GM12892 (cell line): ENCODE data around the gene TMEM126B.

Source experiments
- POLR2A ChIP-seq: IDR thresholded peaks from 2 replicates; pipeline ENCODE4 v1.6.1; 2011; ENCODE audit warnings: low read depth, low read length, control low read depth
- POLR2AphosphoS5 ChIP-seq: IDR thresholded peaks from 2 replicates; pipeline ENCODE4 v1.6.1; 2011; ENCODE audit warnings: low read depth, low read length, control low read depth

DNA sequence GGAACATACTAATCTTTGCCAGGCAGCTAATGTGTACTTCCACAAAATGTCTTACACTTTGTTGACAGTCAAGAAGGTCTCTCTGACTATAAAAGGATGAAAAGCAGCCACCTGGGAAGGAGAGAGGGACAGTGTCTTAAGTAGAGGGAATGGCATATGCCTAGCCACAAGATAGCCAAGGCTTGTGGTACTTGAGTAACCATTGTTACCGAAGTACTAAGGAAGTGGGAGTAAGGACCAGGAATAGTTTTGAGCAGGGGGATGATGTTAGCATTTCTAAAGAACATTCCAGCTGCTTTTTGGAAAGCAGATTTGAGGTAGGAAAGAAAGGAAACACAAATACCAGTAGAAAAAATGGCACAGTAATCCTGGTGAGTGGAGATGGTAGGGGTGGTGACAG lies 22.7 kb downstream of the TMEM126B start:
- TF ChIP-seq POLR2A (no peak), POLR2AphosphoS5 (no peak)
